Small intestine (tissue), 7 donors: Measurements from ENCODE around the gene IFT88. TPM values are rescaled to one million over a fixed set of nuclear protein-coding genes. Genes with fewer than 3 reads are reported as not detected.
"Not testable (repeated sequence)": the region's sequence is repeated elsewhere in the genome, so short reads cannot be mapped to it uniquely, and the experiment has no call there.

Experiments
- DNase-seq, 2 donors: peaks; one replicate each; pipeline versions ENCODE4 v3.0.0 to v3.0.0-alpha.2; 2013
- FAIRE-seq: peaks from 2 replicates; lab custom pipeline; 2012; peaks lifted over from hg19 to GRCh38; lab: Jason Lieb, UNC
- H3K27ac ChIP-seq, 3 donors: one replicate each; pipeline ENCODE4 v1.5.1; 2013; ENCODE audit warnings: low read length in 2 of 3, mild to moderate bottlenecking in 2 of 3, control low read depth in 1 of 3, inconsistent platforms in 1 of 3, low read depth in 1 of 3, moderate library complexity in 1 of 3
- H3K27me3 ChIP-seq, 3 donors: one replicate each; pipeline ENCODE4 v1.6.1; 2013; ENCODE audit warnings: low read length in 3 of 3, inconsistent platforms in 1 of 3; ENCODE audit not compliant: control insufficient read depth in 3 of 3, insufficient read depth in 3 of 3
- H3K36me3 ChIP-seq, 3 donors: one replicate each; pipeline ENCODE4 v1.6.1; 2013; ENCODE audit warnings: low read length in 3 of 3, inconsistent platforms in 1 of 3, low read depth in 1 of 3, mild to moderate bottlenecking in 1 of 3, moderate library complexity in 1 of 3; ENCODE audit not compliant: control insufficient read depth in 3 of 3, insufficient read depth in 2 of 3
- H3K4me1 ChIP-seq, 3 donors: one replicate each; pipeline ENCODE4 v1.6.1; 2013; ENCODE audit warnings: low read length in 2 of 3, inconsistent platforms in 1 of 3, low read depth in 1 of 3, mild to moderate bottlenecking in 1 of 3, moderate library complexity in 1 of 3; ENCODE audit not compliant: control insufficient read depth in 3 of 3, insufficient read depth in 2 of 3
- H3K4me3 ChIP-seq, 3 donors: one replicate each; pipeline ENCODE4 v1.5.1; 2013; ENCODE audit warnings: low read length in 3 of 3, control low read depth in 1 of 3, inconsistent platforms in 1 of 3, low read depth in 1 of 3, mild to moderate bottlenecking in 1 of 3, moderate library complexity in 1 of 3
- H3K9me3 ChIP-seq, 2 donors: one replicate each; pipeline ENCODE4 v1.6.1; 2013; ENCODE audit warnings: low read depth in 1 of 2, low read length in 1 of 2; ENCODE audit not compliant: control insufficient read depth in 2 of 2, insufficient read depth in 1 of 2
- WGBS, 3 donors: extraction: QIAGEN DNeasy Blood & Tissue Kit; methylation state at CpG; one replicate each; pipeline ENCODE4 v1.1.7; 2013; 5-methylcytosine and 5-hydroxymethylcytosine counted together
- polyA plus RNA-seq, 4 donors: library from polyadenylated mRNA; stranded (reverse) in 3 of 4; unstranded in 1 of 4; fragments of 200-250 nt in 3 of 4; fragments of 120-200 nt in 1 of 4; gene quantifications; one replicate each; pipeline versions ENCODE4 v1.2.1 to v1.2.3, GENCODE V29; 2013
- donor health status: healthy with polysubstance abuse.
- donor health status: control.
- donor health status: control.
- donor health status: Bipolar disorder and iron deficiency.
- donor health status: healthy.

IFT88 gene
- polyA plus RNA-seq, 4 donors, result 11.0 to 21.4 (median 13.5) TPM

- not testable (repeated sequence) for DNase-seq, H3K36me3 ChIP-seq, FAIRE-seq, H3K4me3 ChIP-seq, H3K27me3 ChIP-seq, H3K4me1 ChIP-seq, H3K9me3 ChIP-seq, H3K27ac ChIP-seq
- WGBS, 3 donors, result 67 to 89% (median 76%) methylated on average over 7 of the region's 7 CpGs
Observed at GRCh38 chr13:20678606-20679005, 111.6 kb downstream of the IFT88 start.

DNA sequence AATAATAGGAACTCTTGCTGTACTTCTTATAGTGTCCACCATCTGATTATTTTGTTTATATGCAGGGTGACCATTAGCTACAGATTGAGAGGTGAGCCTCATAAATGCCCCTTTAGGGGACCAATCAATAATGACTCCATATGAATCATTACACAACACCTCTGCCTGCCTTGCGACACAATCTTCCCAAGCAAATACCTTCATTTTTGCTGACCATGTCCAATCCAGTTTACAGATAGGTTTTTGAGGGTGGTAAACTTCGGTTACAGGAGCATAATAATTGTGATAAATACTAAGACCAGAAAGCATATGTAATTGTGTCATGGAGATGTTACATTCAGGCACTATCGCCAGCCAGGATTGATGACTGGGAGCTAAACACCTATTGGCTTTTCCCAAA is 112.9 kb downstream of the IFT88 start:
- Histone ChIP-seq H3K27me3 (no peaks in the 10 kb centered on the region), H3K4me3 (no peak overlapping the region), H3K36me3 (peaks cover 0 to 5% (median 2%) of the 10 kb centered on the region in 3 donors), H3K9me3 (no peaks in the 10 kb centered on the region), H3K4me1 (peaks cover 0 to 4% (median 0%) of the 10 kb centered on the region in 3 donors), H3K27ac (no peak overlapping the region)
- DNase-seq (no peak), FAIRE-seq (no peak)
- WGBS, 3 donors, result 77 to 97% (median 81%) methylated on average over 3 of the region's 3 CpGs

DNA sequence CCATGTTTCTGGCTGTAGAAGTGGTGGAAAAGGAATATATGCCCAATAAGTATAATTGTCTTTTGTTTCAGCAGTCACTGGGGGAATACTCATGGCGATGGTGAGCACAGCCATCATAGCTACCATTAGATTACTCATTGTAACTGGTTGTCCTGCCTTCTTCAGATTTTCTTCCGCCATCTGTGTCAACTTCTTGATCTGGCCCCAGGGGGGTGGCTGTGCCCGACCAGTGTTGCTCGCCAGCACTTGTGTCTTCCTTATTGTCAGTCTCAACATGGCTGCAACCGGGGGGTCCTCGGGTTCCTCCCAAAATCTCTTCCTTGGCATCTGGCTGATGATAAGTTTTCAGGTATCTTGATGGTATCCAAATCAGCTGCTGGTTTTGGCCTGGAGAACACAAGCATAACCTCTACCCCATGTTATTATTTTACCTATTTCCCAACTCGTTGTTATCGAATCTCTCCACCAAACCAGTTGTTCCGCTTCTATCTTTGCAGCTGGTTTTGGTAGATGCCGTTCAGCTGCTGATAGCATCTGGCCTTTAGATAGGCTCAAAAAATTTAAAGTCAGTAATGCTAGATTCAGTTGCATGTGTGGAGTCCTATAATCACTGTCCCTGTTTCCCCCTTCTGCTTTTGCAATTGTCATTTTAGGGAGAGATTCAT is 113.6 kb downstream of the IFT88 start:
- no peak overlapping the region for H3K27ac ChIP-seq
- WGBS, 3 donors, result 95 to 97% (median 96%) methylated on average over 10 of the region's 10 CpGs
- H3K4me1 ChIP-seq, result peaks cover 0 to 4% (median 0%) of the 10 kb centered on the region in 3 donors
- H3K4me3 ChIP-seq, result no peak overlapping the region
- H3K36me3 ChIP-seq, result peaks cover 0 to 3% (median 2%) of the 10 kb centered on the region in 3 donors
- H3K9me3 ChIP-seq, result no peaks in the 10 kb centered on the region
- DNase-seq, result no peak
- H3K27me3 ChIP-seq, result no peaks in the 10 kb centered on the region
- no peak for FAIRE-seq

DNA sequence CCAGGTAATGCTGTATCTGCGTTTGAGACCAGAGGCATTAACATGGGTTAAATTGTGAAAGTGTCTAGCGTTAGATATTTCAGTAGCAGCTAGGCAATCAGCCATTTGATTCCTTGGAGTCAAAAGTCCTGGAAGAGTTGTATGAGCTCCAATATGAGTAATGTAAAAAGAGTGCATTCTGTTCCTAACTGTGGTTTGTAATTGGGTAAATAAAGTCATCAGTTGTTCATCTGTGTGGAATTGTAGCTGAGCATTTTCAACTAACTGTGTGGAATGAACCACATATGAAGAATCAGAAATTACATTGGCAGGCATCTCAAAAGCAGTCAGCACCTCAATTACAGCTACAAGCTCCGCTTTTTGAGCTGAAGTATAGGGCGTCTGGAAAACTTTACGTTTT is 114.5 kb downstream of the IFT88 start:
- H3K9me3 ChIP-seq, FAIRE-seq, H3K27me3 ChIP-seq, H3K36me3 ChIP-seq, H3K4me3 ChIP-seq, H3K4me1 ChIP-seq, H3K27ac ChIP-seq, DNase-seq: not testable (repeated sequence)
- WGBS, 3 donors, result 84 to 93% (median 85%) methylated on average over 5 of the region's 5 CpGs

DNA sequence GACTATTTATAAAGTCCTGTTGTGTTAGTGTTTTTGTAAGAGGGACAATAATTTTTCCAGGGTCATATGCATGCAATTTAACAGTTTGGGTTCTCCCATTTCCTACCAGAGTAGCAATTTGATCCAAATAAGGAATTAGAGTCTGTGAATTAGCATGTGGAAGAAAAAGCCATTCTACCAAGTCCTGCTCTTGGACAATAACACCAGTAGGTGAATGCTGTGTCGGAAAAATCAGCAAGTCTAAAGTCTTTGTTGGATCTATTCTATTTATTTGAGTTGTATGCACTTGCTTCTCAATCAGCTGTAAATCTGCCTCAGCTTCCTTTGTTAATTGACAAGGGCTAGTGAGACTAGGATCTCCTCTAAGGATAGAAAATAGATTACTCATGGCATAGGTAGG is 115.1 kb downstream of the IFT88 start:
- H3K27me3 ChIP-seq, result no peaks in the 10 kb centered on the region
- H3K4me3 ChIP-seq, result no peak overlapping the region
- FAIRE-seq (no peak), DNase-seq (no peak)
- no peaks in the 10 kb centered on the region for H3K9me3 ChIP-seq
- no peak overlapping the region for H3K27ac ChIP-seq
- H3K4me1 ChIP-seq, result peaks cover 0 to 5% (median 0%) of the 10 kb centered on the region in 3 donors
- 91 to 98% (median 97%) methylated on average over 1 of the region's 1 CpG for WGBS, 3 donors
- H3K36me3 ChIP-seq, result peaks cover 0 to 2% (median 0%) of the 10 kb centered on the region in 3 donors

DNA sequence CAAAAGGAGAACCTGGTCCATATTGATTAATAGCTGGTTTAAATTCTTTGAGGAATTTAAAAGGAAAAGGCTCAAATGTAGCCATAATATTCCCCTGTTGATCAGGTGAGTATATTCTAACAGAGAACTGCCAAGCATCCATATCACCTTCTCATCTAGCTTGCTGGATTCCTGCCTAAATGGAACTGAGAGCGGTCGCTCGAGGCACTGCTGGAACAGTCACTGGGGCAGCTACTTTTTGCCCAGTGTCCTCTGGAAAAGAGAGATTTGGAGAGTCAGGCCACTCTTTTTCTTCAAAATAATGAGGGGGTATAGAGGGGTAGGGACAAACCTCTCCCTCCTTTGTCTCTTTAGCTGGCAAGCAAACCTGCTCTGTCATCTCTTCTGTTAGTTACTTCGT is 117.1 kb downstream of the IFT88 start:
- peak overlapping the region in 1 of 3 donors; percentile 36 for H3K27ac ChIP-seq
- no peaks in the 10 kb centered on the region for H3K9me3 ChIP-seq
- no peak overlapping the region for H3K4me3 ChIP-seq
- peaks cover 0 to 2% (median 0%) of the 10 kb centered on the region in 3 donors for H3K36me3 ChIP-seq
- H3K27me3 ChIP-seq, result no peaks in the 10 kb centered on the region
- FAIRE-seq (no peak), DNase-seq (no peak)
- peaks cover 0 to 8% (median 0%) of the 10 kb centered on the region in 3 donors for H3K4me1 ChIP-seq
- WGBS, 3 donors, result 83 to 96% (median 90%) methylated on average over 4 of the region's 4 CpGs

DNA sequence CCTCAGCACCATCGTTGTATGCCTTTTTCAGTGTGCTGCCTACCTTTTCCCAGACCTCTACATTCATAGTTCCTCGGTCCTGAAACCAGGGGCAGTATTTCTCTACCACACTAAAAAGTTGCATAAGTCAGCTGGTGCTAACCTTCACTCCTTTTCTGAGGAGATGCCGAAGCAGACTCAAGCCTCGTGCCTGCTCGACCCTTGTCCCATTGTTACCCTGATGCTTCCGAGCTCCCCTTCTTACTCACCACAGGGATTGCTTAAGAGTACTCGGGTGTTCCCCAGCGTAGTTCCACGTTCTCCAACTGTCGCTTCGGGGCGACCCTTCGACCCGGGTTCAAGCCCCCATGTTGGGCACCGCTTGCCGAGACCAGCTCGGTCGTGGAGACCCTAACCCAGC is 117.6 kb downstream of the IFT88 start:
- Histone ChIP-seq H3K27ac (peak overlapping the region in 1 of 3 donors; percentile 36), H3K4me3 (peak overlapping the region in 1 of 3 donors; percentile 13), H3K9me3 (no peaks in the 10 kb centered on the region), H3K27me3 (no peaks in the 10 kb centered on the region), H3K36me3 (peaks cover 0 to 2% (median 0%) of the 10 kb centered on the region in 3 donors), H3K4me1 (peaks cover 0 to 8% (median 0%) of the 10 kb centered on the region in 3 donors)
- DNase-seq (peak; percentile 71 to 84), FAIRE-seq (no peak)
- 57 to 74% (median 62%) methylated on average over 18 of the region's 18 CpGs for WGBS, 3 donors

- 59 to 70% (median 61%) methylated on average over 6 of the region's 6 CpGs for WGBS, 3 donors
- Histone ChIP-seq H3K4me3 (peak overlapping the region in 1 of 3 donors; percentile 13), H3K36me3 (peaks cover 0 to 2% (median 0%) of the 10 kb centered on the region in 3 donors), H3K27ac (peak overlapping the region in 1 of 3 donors; percentile 36), H3K4me1 (peaks cover 0 to 8% (median 0%) of the 10 kb centered on the region in 3 donors), H3K27me3 (no peaks in the 10 kb centered on the region), H3K9me3 (no peaks in the 10 kb centered on the region)
- no peak for FAIRE-seq
- DNase-seq, result peak in 1 of 2 donors; percentile 67
Observed at GRCh38 chr13:20685092-20685491, 118.1 kb downstream of the IFT88 start.
